GM21825 (cell line): ENCODE results near the gene CCDC127.
"Not testable (repeated sequence)": the region's sequence is repeated elsewhere in the genome, so short reads cannot be mapped to it uniquely, and the experiment has no call there.

Source experiments
- ATAC-seq: cut with Tn5 transposase; IDR thresholded peaks from one replicate; pipeline ENCODE4 v1.9.1; 2021; ENCODE audit warnings: mild to moderate bottlenecking, moderate library complexity; ENCODE audit not compliant: unreplicated experiment

Gene CCDC127

GRCh38 chr5:174876-175465 lies 43.0 kb downstream of the CCDC127 start:
- ATAC-seq = no peak

GRCh38 chr5:174291-174600 lies 43.7 kb downstream of the CCDC127 start:
- no peak for ATAC-seq

- no peak for ATAC-seq
These were observed 44.3 kb downstream of the CCDC127 start for GRCh38 chr5:173392-174290.

DNA sequence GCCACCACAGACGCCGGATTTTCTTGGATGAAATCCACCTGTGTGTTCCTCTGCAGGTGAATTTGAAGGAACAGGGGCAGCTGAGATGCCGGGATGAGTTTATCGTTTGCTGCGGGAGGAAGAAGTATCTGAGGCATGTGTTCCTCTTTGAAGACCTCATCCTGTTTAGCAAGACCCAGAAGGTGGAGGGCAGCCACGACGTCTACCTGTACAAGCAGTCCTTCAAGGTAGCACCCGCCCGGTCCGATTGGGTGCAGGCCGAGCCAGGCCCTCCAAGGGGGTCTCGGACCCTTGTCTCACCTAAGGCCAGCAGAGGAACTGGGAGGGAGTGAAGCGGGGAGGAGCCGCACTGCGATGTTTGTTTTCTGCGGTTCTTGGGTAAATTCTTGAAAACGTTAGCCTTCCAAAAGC lies 45.1 kb downstream of the CCDC127 start:
- ATAC-seq = no peak

- no peak for ATAC-seq
These were observed 45.5 kb downstream of the CCDC127 start for GRCh38 chr5:172421-172820.

DNA sequence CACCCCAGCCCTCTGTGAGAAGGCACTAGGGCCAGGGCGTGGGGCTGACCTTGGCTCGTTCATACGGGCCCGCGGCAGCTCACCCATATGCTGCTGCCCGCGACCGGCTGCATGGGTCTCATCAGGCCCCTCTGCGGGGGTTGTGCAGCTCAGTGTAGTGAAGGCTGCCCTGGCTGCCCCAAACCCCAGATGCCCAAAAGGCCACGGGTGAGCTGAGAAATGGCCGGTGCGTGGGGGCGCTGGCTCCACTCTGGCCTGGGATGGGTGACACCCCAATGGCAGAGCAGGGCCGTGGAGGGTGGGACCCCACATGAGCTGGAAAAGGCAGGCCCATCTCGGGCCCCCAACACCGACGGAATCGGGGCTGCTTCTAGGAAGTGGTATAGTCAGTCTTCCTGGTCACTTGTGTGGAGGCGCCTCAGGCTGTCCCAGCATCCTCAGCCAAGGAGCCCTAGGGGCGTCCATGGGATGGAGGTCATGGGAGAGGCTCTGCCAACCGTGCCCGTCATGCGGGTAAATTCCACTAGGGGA lies 46.1 kb downstream of the CCDC127 start:
- ATAC-seq = no peak

DNA sequence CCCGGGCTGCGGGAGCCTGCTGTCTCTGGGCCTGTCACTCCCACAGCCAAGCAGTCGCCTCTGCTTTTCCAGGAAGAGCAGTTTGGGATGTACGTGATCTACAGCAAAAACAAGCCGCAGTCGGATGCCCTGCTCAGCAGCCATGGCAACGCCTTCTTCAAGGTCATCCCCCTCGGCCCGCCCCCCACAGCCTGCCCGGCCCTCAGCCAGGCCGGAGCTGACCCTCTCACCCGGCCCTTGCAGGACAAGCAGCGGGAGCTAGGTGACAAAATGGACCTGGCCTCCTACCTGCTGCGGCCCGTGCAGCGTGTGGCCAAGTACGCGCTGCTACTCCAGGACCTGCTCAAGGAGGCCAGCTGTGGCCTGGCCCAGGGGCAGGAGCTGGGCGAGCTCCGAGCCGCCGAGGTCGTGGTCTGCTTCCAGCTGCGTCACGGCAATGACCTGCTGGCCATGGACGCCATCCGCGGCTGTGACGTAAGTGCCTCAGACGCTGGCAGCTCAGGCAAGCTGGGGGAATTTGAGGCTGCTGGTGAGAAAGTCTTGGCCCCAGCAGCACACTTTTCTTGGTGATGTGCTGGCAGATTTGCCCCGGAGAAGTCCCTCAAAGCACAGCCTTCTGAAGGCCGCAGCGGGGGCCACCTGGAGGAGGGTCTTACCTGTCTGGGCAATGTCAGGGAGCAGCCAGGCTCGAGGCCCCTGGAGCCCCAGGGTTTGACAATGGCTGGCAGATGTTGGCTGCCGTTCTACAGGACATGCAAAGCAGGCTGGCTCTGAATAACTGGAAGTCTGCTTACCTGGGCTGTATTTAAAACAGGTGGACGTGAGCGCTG lies 46.8 kb downstream of the CCDC127 start:
- no peak for ATAC-seq

GRCh38 chr5:169728-170094 lies 48.2 kb downstream of the CCDC127 start:
- ATAC-seq = no peak

DNA sequence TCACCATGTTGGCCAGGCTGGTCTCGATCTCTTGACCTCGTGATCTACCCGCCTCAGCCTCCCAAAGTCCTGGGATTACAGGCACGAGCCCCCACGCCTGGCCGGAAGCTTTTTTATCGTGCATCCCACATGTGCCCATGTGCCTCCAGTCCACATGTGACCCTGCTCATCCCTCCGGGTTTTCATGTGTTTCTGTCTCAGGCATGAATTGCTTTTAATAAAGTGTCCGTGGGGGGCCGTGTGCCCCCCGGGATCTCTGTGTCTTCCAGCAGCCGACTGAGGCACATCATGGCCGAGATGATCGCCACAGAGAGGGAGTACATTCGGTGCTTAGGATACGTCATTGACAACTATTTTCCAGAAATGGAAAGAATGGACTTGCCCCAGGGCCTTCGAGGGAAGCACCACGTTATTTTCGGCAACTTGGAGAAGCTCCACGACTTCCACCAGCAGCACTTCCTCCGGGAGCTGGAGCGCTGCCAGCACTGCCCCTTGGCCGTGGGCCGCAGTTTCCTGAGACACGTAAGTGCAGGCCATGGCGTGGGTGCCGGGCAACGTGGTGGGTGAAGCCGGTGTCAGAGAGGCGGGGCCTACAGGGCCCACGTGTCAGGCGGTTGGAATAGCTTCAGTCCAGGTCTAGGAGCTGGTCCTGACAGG lies 48.8 kb downstream of the CCDC127 start:
- ATAC-seq = no peak

DNA sequence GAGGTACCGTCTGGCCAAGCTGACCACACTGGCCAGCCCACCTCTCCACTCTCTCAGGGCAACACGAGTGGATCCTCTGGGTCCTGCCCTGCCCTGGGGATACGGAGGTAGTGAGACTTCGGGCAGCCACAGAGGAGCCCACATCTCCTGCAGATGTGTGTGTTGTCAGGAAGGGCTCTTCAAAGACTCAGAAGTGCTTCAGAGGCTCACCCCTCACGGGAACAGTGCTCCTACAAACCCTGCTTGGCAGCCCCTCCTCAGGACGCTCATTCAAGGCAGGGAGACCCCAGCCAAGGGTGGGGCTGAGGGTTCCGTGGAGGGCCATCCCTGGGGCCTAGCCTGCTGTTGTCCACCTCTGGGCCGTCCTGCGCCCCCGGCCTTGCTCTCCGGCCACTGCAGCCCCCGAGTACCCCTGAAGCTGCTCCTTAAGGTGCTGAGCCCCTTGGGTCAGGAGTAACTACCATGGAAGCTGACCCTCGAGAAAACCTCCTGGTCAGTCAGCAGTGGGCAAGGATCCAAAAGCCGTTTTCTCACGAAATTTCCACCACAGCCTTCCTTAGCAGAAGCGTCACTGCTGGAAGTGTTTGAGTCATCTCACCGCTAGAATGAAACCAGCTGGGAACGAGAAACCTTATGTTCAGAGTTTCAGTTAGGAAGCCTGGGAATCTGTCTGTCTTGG lies 49.8 kb downstream of the CCDC127 start:
- ATAC-seq = no peak

DNA sequence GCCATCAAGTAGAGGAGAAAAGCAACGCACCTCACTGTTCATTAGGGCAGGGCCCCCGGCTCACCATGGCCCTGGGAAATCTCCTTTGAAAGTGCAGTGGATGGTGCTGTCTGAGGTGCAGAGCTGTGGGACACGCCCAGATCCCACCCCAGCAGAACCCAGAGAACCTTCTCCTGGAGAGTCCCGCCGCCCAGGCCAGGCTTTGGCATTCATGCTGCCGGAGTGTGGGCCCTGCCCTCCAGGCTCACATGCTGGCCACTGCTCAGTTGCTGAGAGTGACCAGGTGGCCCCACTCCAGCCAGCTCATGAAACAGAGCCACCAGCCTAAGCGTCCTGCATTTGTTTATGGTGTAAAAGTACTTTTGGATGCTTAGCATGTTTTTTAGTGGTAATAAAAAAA lies 50.4 kb downstream of the CCDC127 start:
- no peak for ATAC-seq

DNA sequence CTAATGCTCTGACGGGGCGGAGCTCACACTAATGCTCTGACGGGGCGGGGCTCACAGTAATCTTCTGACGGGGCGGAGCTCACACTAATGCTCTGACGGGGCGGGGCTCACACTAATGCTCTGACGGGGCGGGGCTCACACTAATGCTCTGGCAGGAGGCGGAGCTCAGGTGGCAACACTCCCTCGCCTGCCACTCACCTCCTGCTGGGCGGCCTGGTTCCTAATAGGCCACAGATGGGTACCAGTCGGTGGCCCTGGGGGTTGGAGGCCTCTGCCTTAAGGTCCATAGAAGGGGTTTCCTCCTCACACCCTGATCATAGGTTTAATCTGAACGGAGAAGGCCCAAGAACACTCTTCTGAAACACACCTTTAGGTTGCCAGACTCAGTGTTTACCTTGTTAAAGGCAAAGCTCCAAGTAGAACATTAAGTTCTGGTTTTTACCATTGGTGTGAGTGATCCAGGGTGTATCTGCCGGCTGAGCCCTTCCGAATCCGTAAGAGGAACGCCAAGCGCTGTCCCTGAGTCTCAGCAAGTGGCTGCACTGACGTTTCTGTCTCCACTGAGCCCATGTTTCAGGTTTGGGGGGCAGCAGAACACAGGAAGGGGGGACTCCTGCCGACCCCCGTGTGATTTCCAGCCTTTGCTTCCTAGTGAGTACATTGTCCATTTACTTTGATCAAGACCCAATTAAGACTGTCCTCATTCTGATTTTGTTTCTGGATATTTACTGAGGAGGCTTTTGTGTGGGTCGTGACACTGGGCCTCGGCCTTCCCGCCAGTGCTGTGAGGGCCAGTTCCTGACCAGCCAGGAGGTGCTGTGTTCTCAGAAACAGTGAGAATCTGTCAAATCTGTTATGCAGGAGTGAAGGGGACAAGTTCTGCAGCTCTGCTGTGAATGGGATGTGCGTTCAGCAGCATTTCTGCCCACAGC lies 51.2 kb downstream of the CCDC127 start:
- no peak for ATAC-seq

GRCh38 chr5:164783-165182 lies 53.2 kb downstream of the CCDC127 start:
- not testable (repeated sequence) for ATAC-seq

DNA sequence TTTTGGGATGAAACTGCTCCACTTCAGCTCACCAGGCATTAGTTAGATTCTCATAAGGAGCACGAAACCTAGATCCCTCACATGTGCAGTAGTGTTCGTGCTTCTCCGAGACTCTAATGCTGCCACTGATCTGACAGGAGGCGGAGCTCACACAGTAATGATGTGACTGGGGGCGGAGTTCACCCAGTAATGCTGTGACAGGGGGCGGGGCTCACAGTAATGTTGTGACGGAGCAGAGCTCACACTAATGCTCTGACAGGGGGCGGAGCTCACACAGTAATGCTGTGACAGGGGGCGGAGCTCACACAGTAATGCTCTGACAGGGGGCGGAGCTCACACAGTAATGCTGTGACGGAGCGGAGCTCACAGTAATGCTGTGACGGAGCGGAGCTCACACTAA lies 53.7 kb downstream of the CCDC127 start:
- ATAC-seq = no peak

DNA sequence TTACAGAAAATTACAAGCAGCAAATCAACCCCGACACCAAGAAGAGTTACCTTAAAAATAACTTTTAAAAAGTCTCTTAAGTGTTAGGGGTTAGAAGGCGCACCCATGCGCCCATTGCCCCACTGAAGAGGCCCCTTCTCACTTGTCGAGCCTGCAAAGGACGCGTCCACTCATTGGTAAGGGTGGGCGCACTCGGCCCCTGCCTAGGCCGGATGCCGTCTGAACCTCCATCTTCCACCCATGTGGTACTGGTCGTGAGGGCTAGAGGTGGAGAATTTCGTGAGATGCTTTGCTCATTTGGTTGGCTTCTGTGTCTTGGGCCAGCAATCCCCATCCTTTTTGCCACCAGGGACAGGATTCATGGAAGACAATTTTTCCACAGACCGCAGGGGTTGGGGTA lies 54.1 kb downstream of the CCDC127 start:
- no peak for ATAC-seq

DNA sequence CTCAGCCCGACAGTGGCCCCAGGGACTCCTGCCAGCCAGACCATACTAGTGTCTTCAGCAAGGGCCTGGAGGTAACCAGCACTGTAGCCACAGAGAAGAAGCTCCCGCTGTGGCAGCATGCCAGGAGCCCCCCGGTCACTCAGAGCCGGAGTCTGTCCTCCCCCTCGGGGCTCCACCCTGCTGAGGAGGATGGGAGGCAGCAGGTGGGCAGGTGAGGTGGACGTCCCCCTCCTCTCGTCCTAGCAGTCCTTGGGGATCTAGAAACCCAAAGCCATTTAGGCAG lies 54.7 kb downstream of the CCDC127 start:
- no peak for ATAC-seq

DNA sequence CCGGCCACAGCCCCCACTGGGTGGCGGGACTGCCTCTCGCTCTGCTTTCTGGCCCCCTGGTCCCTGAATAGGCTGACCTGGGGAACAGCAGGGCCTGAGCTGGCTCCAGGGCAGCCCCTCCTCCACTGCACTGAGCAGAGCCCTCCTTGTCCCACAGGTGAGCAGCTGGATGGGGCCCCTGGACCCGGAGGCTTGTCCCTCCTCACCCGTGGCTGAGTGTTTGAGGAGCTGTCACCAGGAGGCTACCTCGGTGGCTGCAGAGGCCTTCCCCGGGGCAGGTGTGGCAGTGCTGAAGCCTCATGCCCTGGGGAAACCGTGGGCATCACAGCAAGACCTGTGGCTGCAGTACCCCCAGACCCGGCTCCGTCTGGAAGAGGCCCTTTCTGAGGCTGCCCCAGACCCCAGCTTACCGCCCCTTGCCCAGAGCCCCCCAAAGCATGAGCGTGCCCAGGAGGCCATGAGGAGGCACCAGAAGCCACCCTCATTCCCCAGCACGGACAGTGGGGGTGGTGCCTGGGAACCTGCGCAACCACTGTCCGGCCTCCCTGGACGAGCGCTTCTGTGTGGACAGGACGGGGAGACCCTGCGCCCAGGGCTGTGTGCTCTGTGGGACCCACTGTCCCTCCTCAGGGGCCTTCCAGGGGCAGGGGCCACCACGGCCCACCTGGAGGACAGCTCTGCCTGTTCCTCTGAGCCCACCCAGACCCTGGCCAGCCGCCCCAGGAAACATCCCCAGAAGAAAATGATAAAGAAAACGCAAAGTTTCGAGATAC lies 55.2 kb downstream of the CCDC127 start:
- no peak for ATAC-seq

DNA sequence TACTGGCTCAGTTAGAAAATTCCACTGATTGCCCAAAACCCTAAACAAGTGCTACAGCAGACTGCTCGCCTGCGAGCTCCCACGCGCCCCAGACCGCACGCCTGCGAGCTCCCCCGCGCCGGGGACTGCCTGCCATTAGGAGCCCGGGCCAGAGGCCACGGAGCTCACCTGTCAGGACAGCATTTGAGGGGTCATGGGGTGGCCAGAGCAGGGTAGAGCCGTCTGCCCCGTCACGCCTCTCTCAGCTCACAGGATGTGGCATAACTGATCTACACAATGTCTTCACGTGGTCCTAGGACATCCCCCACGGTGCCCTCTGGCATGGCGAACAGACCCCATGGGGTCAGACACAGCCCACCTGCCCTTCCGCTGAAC lies 55.8 kb downstream of the CCDC127 start:
- no peak for ATAC-seq

- no peak for ATAC-seq
These were observed 56.2 kb downstream of the CCDC127 start for GRCh38 chr5:161803-162110.
